Stimulated activated CD8-positive, alpha-beta memory T cell treated with anti-CD3 and anti-CD28 coated beads, Interleukin-15, amount 100 ng/mL, for 4 hours (primary cell): ENCODE measurements around the gene AQP7.
"Not testable (repeated sequence)": the region's sequence is repeated elsewhere in the genome, so short reads cannot be mapped to it uniquely, and the experiment has no call there.

Experiments used
- DNase-seq, 2 donors: peaks; one replicate each; pipeline ENCODE4 v3.0.0-alpha.2; 2020; ENCODE audit warnings: low read depth in 2 of 2

The AQP7 gene

DNA sequence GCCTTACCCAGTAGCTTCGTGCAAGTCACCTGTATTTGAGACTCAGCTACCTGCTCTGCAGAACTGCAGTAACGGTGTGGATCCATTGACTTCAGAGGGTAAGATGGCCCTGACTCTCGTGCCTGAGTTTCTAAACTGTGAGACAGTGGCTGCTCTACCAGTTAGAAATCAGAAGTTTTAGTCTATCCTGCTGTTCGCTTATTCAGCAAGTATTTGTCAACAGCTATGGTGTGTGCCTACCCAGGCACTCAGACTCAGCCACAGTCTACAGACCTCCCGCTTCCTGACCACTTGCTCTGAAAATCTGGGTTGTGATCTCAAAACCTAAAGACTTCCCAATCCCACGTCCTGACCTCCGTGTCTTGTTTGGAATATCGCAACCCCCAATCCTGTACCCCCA, 31.5 kb upstream of the AQP7 start:
- no peak for DNase-seq

DNA sequence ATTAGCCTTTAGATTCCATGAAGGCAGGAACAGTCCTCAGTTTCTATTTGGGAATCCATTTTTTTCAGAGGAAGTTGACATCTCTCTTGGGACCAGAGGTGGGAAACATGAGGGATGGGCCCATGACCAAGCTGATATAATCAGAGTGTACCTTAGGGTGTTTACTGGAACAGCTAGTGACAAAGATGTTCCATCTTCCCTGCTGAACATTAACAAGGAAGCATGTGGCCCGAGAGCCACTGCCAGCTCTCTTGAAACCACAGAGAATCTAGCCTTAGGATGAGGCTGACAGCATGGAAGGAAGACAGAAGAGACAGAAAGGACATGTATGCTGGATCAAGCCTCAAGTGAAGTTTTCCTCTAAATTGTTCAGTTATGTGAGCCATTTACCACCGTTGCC, 29.1 kb upstream of the AQP7 start:
- no peak for DNase-seq

DNA sequence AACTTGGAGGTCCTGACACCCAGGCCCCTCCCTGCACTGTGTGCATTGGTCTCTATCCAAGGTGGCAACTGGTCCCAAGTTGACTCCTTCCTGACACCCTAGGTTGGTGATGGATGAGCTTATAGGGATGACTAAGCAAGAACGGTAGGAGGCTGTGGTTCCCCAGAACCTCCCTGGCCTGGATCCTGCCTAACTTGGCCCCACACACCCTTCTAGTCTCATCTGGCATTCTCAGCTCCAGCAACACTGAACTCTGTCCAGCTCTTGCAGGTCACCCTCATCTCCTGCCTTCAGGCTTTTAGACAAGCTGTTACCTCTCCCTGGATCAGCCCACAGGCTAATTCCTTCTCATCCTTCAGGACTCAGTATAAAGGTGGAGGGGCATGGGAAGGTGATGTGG, 28.6 kb upstream of the AQP7 start:
- no peak for DNase-seq

DNA sequence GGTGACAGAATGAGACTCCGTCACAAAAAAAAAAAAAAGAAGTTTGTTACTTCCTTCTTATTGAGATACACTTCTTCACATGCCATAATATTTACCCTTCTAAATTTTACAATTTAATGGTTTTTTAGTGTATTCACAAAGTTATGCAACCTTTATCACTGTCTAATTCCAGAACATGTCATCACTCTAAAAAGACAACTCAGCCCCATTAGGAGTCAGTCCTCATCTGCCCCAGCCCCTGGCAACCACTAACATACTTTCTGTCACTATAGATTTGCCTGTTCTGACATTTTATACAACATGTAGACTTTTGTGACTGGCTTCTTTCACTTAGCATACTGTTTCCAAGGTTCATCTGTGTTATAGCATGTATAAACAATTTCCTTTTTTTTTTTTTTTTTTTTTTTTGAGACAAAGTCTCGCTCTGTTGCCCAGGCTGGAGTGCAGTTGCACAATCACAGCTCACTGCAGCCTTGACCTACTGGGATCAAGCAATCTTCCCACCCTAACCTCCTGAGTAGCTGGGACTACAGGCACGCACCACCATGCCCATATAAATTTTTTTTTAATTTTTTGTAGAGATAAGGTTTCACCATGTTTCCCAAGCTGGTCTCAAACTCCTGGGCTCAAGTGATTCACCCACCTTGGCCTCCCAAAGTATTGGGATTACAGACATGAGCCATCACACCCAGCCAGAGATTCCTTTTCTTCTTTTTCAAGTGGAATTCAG, 27.1 kb upstream of the AQP7 start:
- no peak for DNase-seq

DNA sequence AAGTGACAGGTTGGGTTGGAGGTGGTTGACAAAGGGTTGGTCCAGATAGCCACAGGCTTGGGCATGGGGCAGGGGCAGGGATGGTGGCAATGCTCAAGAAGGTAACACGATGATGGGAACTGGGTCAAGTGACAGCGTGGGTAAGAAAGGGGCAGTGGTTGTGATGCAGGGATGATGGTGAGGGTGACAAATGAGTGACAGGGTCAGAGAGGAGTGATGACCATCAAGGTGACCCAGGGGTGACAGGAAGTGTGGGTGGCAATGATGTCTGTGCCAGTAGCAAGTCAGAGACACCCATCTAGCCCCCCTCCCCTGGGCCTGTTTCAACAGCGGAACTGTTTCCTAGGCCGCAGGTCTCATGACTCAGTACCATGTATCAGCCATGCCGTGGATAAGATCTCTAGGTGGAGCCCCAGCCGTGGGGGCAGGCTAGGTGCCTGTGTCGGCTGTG, 24.5 kb upstream of the AQP7 start:
- peak in 1 of 2 donors; percentile 15 for DNase-seq

DNA sequence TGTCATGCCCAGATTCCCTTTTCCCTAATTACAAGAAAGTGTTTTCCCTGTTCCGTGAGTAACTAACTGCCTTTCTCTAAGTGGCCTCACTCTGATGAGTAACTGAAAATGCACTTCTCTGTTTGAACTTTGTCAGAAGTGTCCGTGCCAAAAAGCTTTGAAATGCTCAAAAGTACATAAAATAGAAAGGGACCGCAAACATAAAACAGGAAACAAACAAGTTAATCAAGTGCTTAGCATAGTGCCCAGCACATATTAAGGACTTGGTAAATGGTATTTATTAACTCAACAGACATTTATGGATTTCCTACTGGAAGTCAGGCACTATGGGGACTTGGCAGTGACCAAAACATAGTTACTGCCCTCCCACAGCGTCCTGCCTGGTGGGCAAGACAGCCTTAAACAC, 22.8 kb upstream of the AQP7 start:
- DNase-seq, result no peak

DNA sequence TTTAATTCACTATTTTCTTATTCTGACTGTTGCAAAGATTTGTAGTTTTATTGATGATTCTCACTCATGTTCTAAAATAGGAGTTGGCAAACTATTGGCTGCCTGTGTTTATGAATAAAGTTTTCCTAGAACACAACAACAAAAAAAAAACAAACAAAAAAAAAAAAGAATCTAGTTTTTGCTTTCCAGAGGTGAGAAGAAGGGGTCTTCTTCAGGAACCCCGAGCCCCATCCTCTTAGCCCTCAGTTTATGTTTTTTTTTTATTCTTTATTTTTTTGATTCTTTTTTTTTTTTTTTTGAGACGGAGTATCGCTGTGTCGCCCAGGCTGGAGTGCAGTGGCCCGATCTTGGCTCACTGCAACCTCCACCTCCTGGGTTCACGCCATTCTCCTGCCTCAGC, 22.1 kb upstream of the AQP7 start:
- not testable (repeated sequence) for DNase-seq

DNA sequence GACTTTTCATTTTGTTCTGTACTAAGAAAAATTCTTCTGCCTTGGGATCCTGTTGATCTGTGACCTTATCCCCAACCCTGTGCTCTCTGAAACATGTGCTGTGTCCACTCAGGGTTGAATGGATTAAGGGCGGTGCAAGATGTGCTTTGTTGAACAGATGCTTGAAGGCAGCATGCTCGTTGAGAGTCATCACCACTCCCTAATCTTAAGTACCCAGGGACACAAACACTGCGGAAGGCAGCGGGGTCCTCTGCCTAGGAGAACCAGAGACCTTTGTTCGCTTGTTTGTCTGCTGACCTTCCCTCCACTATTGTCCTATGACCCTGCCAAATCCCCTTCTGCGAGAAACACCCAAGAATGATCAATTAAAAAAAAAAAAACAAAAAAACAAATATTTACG, 21.7 kb upstream of the AQP7 start:
- DNase-seq, result not testable (repeated sequence)

DNA sequence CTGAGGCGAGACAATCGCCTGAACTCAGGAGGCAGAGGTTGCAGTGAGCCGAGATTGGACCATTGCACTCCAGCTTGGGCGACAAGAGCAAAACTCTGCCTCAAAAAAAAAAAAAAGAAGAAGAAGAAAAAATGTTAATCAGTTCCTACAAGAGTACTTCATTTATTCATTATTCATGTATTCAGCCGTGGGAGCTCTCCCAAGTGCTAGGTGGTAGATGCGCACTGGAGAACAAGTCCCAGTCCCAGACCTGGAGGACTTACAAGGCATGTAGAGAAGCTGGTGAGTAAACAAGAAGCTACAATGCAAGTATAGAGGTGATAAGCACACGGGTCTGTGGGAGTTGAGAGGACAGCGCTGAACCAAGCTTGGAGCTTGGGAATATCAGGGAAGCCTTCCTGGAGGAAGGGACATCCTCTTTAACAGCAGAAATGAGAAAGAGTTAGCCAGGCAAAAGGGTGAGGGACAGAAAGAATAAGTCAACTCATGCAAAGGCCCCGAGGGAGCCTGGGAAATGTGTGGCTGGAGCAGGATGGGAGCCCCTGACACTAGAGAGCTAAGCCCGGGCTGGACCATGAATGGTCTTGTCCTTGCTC, 17.4 kb upstream of the AQP7 start:
- no peak for DNase-seq

DNA sequence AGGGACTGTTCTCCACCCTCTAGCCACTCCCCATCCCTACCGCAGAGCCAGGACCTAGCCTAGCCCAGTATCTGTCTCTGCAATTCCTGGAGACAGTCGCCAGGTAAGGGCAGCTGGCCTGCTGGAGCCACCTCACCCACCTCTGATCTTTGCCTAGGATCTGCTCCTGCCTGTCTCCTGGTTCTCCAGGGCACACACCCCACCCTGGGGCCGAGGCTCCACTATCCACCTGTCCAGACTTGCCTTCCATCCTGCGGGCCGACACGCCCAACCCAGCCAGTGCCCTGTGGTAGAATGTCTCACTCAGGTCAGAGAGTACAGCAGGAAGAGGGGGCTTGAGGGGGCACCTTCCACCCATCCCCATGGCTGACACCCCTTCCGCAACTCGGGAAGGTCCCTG, 15.7 kb upstream of the AQP7 start:
- no peak for DNase-seq

DNA sequence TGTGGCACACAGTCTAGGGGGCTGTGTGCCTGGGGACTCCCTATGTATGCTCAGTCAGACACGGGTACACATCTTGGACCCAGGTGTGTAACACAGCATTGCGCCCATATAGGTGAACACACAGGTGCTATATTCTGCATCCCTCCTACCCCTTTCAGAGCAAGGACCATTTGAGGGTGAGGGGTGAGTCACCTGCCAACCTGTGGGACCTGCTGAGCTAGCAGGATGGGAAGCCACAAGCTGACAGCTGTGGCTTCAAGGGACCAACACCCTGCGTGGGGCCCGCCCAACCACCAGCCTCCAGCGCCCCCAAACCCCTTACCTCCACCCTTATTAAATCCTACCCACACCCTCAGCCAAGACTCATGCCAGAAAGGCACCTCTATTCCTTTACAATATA, 14.6 kb upstream of the AQP7 start:
- DNase-seq, result peak in 1 of 2 donors; percentile 26

DNA sequence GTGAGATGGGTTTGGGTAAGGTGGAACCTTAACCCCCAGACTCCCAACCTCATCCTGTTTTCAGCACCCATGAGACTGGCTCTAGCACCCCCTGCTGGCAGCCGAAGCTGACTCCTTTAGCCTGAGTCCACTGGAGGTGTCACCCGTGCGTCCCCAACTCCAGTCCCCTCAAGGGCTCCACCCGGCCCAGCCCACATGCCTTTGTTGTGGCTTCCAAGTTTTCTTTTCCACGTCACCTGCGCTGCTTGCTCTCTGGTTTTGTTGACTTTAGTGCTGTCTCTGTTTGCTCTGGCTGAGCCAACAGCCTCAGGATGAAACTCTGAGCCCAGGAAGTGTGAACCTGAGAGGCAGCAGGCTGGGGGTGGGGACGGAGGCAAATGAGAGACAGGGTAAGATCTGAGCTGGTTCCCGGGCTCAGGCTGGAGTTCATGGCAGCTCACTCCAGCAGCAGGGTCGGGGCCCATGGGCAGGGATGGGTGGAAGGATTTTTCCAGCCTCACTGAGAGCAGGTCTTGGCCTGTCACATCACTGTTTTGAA, 13.2 kb upstream of the AQP7 start:
- DNase-seq, result peak; percentile 31 to 64

DNA sequence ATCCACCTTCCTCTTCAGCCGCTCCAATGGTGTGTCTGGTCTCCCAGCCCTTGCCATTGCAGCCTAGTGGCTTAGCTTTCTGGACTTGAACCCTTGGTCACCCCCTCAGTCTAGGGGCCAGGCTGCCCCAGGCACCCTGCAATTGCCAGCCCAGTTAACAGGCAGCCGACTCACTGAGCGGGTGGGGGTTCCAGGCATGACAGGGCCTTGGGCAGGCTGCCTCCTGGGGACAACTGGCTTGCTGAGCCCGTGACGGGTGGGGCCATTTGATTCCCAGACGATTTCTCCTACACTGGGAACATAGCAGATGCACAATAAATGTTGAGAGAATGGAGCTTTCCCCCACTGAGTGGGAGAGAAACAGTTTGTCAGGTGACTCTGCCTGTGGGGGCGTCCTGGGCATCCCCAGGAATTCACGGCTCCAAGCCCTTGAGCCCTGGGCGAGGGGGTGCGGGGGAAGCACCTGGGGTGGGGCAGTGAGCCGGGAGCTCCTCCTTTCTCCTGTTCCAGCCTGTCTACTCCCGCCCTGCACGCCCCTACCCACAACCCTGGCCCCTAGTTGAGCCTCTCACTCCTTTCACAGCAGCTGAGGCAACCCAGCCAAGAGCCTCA, 12.6 kb upstream of the AQP7 start:
- no peak for DNase-seq

DNA sequence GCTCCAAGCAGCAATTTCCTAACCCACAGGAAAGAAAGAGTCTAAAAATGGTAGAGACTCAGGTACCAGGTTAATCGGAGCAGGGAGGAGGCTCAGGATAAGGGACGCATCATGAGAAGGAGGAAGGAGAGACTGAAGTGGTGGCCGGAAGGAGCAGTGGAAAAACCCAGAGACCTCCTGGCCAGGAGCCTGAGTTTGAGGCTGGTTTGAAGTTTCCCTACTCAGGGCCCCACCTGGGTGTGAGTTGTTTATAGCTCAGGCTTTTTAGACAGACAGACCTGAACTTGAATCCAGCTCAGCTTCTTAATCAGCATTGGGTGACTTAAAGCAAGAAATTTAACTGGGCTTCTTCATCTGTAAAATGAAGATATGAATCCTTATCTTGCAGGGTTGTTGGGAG, 11.9 kb upstream of the AQP7 start:
- no peak for DNase-seq

DNA sequence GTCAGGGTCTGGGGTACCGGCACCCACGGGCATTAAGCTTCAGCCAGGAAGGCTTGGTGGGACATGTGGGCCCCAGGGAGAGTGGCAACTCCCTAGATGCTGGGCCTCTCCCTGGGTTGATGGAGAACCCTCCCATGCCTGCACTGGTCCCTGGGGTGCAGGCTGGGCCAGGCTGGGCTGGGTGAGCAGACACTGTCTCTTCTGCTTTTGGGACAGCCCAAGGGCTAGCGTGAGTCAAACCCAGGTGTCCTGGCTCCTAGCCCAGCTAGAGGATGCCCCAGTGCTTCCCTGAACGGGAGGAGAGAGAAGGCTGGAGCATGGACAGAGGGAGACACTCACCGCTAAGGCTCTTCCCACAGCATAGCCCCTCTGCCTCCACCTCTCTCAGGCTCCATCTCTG, 5.7 kb upstream of the AQP7 start:
- DNase-seq, result no peak

DNA sequence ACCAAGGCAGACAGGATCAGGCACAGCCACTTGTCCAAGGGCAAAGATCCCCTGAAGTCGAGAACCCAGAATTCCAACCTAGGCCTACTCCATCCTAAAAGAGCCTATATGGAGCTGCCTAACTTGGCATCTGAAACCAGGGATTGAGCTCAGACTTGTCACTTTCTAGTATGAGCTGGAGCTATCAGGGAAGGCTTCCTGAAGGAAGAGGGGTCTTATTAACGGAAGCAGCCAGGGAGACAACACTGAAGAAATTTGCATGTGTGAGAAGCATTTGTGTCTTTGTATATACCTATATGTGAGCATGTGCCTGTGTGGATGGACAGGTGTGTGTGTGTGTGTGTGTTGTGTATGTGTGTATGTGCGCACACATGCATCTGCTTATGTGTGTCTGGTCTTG, 4.7 kb upstream of the AQP7 start:
- no peak for DNase-seq

DNA sequence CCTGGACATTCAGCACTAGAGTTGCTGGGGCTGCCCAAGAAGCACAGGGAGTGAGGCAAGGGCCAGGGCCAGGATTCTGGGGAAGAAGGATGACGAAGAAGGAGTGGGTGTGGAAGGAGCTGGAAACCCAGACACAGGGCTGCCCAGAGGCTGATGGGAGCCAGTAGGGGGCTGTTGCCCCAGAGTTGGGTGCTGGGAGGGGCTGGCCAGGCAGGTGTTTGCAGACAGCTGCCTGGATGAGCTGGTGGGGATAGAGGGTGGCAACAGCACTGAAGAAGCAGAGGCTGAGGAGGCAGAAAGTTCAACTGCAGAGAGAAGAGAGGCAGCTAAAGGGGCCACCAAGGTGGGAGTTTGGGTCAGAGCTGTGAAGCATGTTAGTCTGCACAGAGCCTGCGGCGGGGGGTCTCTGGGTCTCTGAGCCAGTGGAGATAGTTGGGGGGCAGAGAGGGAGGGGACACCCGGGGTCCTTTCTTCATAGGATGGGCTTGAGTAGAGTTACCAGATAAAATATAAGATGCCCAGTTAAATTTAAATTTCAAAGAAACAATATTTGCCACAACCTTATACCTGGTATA, 2.5 kb upstream of the AQP7 start:
- DNase-seq, result no peak

DNA sequence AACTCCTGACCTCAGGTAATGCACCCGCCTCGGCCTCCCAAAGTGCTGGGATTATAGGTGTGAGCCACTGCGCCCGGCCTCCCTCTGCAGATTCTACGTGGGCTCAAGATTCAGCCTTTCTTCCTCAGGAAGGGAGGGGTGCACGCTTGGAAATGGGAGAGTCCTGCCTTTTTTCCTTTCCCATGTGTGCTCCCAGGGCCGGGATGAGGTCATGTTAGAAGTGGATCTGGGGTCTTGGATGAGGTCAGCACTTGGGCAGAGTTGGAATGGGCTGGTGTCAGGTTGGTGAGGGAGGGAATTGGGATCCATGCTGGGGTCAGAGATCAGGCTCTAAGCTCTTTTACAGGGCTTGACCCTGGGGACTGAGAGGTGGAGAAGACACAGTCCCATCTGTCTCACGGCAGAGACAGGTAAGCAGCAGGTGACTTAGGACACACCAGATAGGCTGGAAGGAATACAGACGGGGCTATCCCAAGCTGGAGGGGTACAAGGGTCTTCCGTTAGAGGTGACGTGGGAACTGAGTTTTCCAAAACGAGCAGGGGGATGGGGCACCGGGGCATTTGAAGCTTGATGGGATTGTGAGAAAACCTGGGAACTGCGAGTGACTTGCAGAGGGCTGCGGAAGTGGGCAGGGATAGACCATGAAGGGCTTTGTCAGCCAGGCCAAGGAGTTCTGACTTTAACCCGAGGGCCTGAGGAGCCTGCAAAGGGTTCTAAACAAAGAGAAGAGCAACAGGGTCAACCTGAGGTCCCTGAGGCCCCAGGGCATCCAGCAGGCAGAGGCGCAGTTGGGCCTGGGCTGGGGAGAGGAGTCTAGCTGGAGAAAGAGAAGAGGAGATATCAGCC, 1.8 kb upstream of the AQP7 start:
- DNase-seq, result no peak

DNA sequence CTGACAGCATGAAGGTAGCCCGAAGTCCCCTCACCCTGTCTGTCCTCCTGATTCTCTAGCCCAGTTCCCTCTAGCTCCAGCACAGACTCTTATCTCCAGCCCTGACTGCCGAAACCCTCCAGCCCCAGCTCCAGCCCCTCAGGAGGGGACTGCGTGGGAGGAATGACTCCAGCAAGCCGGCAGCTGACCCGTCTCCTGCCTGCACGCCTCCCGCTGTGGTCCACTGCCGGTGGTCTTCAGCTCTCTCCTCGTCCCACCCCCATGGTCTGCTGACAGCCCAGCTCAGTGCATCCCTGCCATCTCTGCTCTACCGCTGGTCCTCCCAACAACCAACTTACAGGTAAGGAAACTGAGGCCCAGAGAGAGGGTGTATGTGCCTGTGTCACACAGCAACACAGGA, 559 bp downstream of the AQP7 start:
- not testable (repeated sequence) for DNase-seq

DNA sequence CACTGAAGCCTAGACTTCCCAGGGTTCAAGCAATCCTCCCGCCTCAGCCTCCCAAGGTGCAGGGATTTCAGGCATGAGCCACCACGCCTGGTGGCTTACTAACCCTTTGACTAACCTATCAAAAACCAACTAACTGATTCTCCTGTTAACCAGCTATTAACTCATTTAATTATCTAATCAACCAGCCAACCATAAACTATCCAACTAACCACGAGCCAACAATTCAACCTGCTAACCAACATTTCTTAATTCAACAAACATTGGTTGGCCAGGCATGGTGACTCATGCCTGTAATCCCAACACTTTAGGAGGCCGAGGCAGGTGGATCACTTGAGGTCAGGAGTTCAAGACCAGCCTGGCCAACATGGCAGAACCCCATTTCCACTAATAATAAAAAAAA, 3.3 kb downstream of the AQP7 start:
- not testable (repeated sequence) for DNase-seq

DNA sequence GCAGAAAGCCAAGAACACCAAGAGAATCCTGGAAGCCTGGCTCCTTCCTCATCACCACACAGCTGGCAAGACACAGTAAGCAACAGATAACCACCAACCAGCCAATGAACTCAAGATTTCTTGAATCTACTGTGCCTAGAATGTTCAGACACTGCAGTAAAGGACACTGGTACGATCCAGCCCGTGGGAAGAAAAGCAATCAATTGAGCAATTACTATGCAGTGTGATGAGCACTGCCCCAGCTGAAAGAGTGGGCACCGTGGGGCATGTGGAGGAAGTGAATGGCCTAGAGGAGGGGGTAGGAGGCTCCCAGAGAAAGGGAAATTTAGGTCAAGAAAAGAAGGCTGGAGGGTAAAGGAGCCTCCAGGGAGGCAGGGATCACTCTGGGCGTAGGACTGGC, 4.6 kb downstream of the AQP7 start:
- DNase-seq, result not testable (repeated sequence)
